SK-N-MC (cell line): ENCODE data around the gene TMEM269.

Experiments used
- DNase-seq: peaks from one replicate; pipeline ENCODE4 v3.0.0-alpha.2; 2011; ENCODE audit warnings: low read depth, low spot score
- H3K27ac ChIP-seq: fragments of 200-600 bp; sonication (generic); 2 replicates; pipeline ENCODE4 v1.5.1; 2016; ENCODE audit warnings: mixed run types
- H3K36me3 ChIP-seq: fragments of 200-600 bp; sonication (generic); 2 replicates; pipeline ENCODE4 v1.6.1; 2017; ENCODE audit warnings: antibody characterized with exemption, low read length, mixed read lengths; ENCODE audit not compliant: insufficient read depth
- H3K4me3 ChIP-seq: fragments of 200-600 bp; sonication (generic); 2 replicates; pipeline ENCODE4 v1.5.1; 2016
- H3K9ac ChIP-seq: fragments of 200-600 bp; sonication (generic); 2 replicates; pipeline ENCODE4 v1.8.0; 2017; ENCODE audit warnings: mixed run types, mixed read lengths; ENCODE audit not compliant: insufficient read length
- H3K9me3 ChIP-seq: fragments of 200-600 bp; sonication (generic); 2 replicates; pipeline ENCODE4 v1.6.1; 2017; ENCODE audit warnings: low read depth, mild to moderate bottlenecking, antibody characterized with exemption, low read length, moderate library complexity, mixed read lengths
- EZH2 ChIP-seq: fragments of 200-600 bp; sonication (generic); IDR thresholded peaks from one replicate; pipeline ENCODE4 v1.6.1; 2017; ENCODE audit warnings: antibody characterized with exemption
- FOXP2 ChIP-seq: optimal IDR thresholded peaks from 2 replicates; pipeline ENCODE3; 2011; ENCODE audit warnings: mild to moderate bottlenecking, moderate library complexity; ENCODE audit not compliant: insufficient read depth; ENCODE audit errors: extremely low read length, control extremely low read depth
- POLR2AphosphoS5 ChIP-seq: IDR thresholded peaks from 2 replicates; pipeline ENCODE4 v1.6.1; 2012; ENCODE audit warnings: mild to moderate bottlenecking, low read depth, low read length, borderline replicate concordance

Gene TMEM269

DNA sequence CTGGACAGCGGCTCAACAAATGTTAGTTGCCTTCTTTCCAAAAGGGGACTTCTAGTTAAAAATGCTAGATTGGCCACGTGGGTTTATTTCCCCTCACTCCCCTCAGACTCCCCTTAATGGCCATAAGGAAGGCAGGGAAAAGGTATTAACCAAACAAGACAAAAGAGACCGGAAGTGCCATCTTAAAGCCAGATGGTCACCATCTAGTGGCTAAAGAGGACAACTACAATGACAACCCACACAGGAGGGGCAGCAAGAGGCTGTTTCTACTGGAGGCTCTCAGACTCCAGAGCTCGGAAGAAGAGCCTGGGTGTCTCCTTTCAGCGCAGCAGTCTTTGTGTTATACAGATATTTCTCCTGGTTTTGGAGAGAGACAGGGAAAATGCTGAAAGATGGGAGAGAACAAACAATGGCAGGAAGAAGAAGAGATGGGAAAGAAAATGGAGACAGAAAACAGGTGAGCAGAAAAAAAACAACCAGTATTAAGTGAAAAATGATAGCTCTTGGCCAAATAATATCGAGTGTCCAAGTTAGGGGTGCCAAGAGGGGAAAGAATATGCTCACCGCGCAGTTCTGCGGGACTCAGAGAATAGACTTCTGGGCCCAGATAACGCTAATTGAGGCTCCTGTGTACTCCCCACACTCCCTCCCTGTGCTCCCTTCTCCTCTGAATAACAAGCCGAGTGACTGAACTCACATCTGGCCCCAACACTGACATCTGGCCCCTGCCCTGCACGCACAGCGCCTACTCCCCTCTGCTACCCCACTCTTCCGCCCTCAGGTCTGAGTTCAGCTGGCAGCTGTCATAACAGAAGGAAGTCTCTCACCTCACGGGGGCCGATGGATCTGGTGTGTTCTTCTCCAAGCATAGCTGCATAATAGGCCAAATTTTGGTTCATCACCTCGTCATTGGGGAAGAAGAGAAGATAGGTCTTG, 27.6 kb upstream of the TMEM269 start:
- Histone ChIP-seq H3K4me3 (no peak overlapping the region), H3K9ac (no peak overlapping the region), H3K9me3 (no peaks in the 10 kb centered on the region), H3K27ac (no peak overlapping the region), H3K36me3 (peaks cover 50% of the 10 kb centered on the region)
- TF ChIP-seq EZH2: no peak
- DNase-seq: no peak

DNA sequence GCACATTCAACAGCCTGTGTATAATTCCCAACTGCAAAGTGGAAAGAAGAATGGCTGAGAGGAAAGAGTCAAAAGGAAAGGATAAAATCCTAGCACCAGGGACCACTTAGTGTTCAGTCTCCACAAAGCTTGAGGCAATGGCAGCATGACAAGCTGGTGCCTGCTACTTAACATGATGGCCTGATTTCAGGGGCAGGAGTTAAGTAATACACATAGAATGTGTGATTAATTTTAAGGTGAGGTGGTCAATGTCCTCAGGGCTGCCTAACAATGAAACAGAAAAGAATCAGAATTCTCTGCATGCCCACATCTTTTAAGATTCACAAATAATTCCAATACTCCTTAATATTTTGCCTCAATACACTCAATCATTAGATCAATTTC, 26.9 kb upstream of the TMEM269 start:
- H3K4me3 ChIP-seq: no peak overlapping the region
- H3K27ac ChIP-seq: no peak overlapping the region
- H3K9me3 ChIP-seq: no peaks in the 10 kb centered on the region
- H3K9ac ChIP-seq: no peak overlapping the region
- H3K36me3 ChIP-seq: peaks cover 43% of the 10 kb centered on the region
- TF ChIP-seq POLR2AphosphoS5: no peak
- TF ChIP-seq EZH2: no peak
- no peak for TF ChIP-seq FOXP2
- no peak for DNase-seq

DNA sequence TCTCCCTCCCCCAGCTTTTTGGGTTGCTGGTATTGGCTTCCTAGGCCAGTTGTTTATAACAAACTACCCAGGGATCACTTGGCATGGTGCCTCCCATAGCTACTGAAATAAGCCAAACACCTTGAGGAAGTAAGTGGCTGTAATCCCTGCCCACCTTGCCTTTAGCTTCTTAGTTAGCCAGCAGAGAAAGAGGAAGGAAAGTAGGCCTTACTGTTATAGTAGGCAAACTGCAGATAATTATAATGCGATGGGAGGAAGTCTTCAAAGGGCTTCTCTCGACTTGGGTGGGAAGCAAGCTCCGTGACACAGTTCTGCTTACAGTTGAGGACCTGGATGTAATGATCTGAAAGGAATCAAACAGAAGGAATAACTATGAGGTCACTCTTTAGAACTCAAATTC, 26.1 kb upstream of the TMEM269 start:
- no peak overlapping the region for H3K9ac ChIP-seq
- peaks cover 39% of the 10 kb centered on the region for H3K36me3 ChIP-seq
- no peak overlapping the region for H3K4me3 ChIP-seq
- H3K27ac ChIP-seq: no peak overlapping the region
- TF ChIP-seq POLR2AphosphoS5: no peak
- no peak for TF ChIP-seq EZH2
- TF ChIP-seq FOXP2: no peak
- no peak for DNase-seq
- H3K9me3 ChIP-seq: no peaks in the 10 kb centered on the region

DNA sequence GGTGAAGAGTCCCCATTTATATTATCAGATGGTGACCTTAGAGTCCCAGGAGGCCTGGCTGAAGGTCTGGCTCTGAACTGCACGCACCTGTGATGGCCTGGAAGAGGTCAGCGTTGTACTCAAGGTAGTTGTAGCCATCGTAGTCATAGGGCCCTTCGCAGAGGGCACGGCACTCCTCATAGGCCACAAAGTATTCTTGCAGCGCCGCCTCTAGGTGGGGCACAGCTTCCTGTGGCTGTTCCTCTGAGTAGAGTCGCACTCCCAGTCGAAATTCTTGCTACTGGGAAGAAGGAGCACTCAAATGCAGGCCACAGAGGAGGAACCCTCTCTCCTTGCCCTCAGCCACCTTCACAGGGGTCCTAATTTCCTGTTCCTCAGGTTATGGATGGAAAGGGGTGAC, 25.7 kb upstream of the TMEM269 start:
- H3K27ac ChIP-seq: no peak overlapping the region
- H3K9ac ChIP-seq: no peak overlapping the region
- no peak for TF ChIP-seq EZH2
- TF ChIP-seq POLR2AphosphoS5: no peak
- no peak for TF ChIP-seq FOXP2
- H3K36me3 ChIP-seq: peaks cover 35% of the 10 kb centered on the region
- no peak overlapping the region for H3K4me3 ChIP-seq
- H3K9me3 ChIP-seq: no peaks in the 10 kb centered on the region
- no peak for DNase-seq

DNA sequence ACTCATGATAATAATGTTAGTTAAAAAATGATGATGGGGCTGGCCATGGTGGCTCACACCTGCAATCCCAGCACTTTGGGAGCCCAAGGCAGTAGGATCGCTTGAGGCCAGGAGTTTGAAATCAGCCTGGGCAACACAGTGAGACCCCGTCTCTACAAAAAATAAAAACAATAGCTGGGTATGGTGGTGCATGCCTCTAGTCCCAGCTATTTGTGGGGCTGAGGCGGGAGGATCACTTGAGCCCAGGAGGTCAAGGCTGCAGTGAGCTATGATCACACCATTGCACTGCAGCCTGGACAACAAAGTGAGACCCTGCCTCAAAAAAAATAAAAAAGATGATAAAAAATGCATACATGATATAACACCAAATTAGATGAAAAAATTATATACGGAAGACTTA, 23.2 kb upstream of the TMEM269 start:
- Histone ChIP-seq H3K4me3 (no peak overlapping the region), H3K9me3 (no peaks in the 10 kb centered on the region), H3K9ac (no peak overlapping the region), H3K36me3 (peaks cover 16% of the 10 kb centered on the region), H3K27ac (no peak overlapping the region)
- DNase-seq: no peak
- no peak for TF ChIP-seq POLR2AphosphoS5

DNA sequence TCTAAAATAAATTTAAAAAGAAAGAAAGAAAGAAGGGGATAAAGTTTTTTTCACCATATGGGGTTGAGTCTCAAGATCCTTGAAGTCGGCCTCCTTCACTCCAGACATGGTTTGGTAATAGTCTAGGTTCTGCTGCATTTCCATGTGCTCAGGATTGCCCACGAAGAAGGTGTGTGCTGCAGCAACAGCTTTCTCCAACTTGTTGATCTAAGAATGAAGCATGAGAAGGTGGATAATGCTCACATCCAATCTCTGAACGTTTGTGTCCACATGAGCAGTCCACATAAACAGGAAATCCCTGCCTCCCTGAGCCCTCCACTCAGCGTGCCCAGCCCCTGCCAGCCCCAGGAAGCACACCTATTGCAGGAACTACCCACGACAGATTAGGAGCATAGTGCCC, 22.5 kb upstream of the TMEM269 start:
- no peak overlapping the region for H3K4me3 ChIP-seq
- H3K27ac ChIP-seq: no peak overlapping the region
- no peak for DNase-seq
- H3K9ac ChIP-seq: no peak overlapping the region
- TF ChIP-seq FOXP2 (no peak), POLR2AphosphoS5 (no peak)
- H3K9me3 ChIP-seq: no peaks in the 10 kb centered on the region
- H3K36me3 ChIP-seq: peaks cover 9% of the 10 kb centered on the region

DNA sequence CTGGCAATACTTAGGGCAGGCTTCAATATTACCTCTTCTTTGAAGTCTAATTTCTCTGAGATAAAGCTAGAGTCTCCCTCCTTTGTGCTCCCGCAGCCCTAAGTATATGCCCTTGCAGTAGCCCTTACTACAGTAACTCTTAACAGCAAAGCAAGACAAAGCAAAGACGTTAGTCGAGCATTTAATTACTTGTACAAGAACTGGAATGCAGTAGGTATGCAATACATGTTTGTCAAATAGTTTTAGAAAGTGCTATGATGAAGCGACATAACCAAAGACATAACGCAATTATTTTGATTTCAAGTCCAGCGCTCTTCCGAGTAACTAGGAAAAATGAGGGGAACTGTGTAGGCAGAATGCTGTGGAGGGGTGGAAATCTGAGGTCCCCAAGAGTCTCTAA, 19.5 kb upstream of the TMEM269 start:
- TF ChIP-seq POLR2AphosphoS5 (no peak), FOXP2 (no peak), EZH2 (no peak)
- H3K36me3 ChIP-seq: peaks cover 3% of the 10 kb centered on the region; the same call in 1 of the 2 replicates
- H3K9me3 ChIP-seq: no peaks in the 10 kb centered on the region
- peak overlapping the region; percentile 84 for H3K4me3 ChIP-seq
- DNase-seq: no peak
- H3K9ac ChIP-seq: peak overlapping the region; percentile 82
- H3K27ac ChIP-seq: no peak overlapping the region

DNA sequence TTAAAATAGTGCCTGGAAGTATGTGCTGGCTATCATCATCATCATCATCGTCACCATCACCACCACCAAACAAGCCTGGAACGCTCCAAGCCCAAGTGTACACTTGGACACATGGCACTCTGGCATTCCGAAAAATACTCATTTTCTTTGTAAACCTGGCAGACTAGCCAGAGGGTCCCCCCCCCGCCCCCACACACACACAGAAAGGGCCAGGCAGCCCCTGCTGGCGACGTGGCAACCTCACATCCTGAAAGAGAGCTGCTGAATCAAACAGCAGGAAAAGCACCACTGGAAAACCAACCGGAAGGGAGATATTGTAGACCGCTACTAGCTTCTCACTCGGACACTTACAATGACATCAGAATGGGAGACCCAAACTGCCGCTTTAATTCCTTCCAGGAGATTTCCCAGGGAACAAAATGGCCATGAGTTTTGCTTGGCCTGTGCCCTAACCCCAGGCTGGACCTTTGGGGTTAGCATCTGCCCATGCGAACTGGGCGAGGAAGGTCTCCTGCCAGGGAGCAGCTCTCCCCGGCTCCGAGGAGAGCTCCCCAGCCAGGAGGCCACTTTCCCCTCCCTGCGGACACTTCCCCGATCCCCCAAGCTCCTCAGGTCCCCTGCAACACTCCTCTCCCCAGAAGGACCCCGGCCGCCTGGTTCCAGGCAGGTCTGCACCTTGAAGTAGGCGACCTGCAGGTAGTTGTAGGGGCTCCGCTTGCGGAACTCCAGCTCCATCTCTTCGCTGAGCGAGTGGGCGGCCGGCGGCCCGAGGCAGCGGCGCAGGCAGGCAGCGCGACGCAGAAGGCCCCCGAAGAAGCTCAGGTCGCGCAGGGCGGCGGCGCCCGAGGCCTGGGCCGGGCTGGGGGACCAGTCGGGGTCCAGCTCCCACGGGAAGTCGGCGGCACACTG, 18.7 kb upstream of the TMEM269 start:
- H3K9ac ChIP-seq: peak overlapping the region; percentile 82
- DNase-seq: no peak
- H3K9me3 ChIP-seq: no peaks in the 10 kb centered on the region
- H3K4me3 ChIP-seq: peak overlapping the region; percentile 84
- H3K27ac ChIP-seq: no peak overlapping the region
- TF ChIP-seq POLR2AphosphoS5: no peak
- no peak for TF ChIP-seq EZH2
- TF ChIP-seq FOXP2: no peak
- peaks cover 3% of the 10 kb centered on the region; the same call in 1 of the 2 replicates for H3K36me3 ChIP-seq
